Bronchial epithelial cell (primary cell): Measurements from ENCODE around the gene CAMTA1. TPM values are rescaled to one million over a fixed set of nuclear protein-coding genes. Genes with fewer than 3 reads are reported as not detected.

Source experiments
- DNase-seq: peaks from one replicate; pipeline ENCODE4 v3.0.0-alpha.2; 2010; ENCODE audit warnings: low read depth
- FAIRE-seq: peaks from 2 replicates; lab custom pipeline; 2011; peaks lifted over from hg19 to GRCh38; lab: Jason Lieb, UNC
- H3K27me3 ChIP-seq: 2 replicates; pipeline ENCODE4 v1.5.1; 2011; ENCODE audit warnings: low read length; ENCODE audit not compliant: control insufficient read depth, insufficient read depth
- H3K36me3 ChIP-seq: 2 replicates; pipeline ENCODE4 v1.5.1; 2011; ENCODE audit warnings: low read length; ENCODE audit not compliant: control insufficient read depth, insufficient read depth
- H3K4me3 ChIP-seq: 2 replicates; pipeline ENCODE4 v1.5.1; 2011; ENCODE audit warnings: mild to moderate bottlenecking, low read depth, low read length, control low read depth
- CTCF ChIP-seq: IDR thresholded peaks from 2 replicates; pipeline ENCODE4 v1.5.1; 2011; ENCODE audit warnings: mild to moderate bottlenecking, moderate library complexity, low read length, control low read depth, inconsistent platforms; ENCODE audit not compliant: insufficient read depth, severe bottlenecking
- total RNA-seq: library from RNA; depleted of rRNA; stranded (reverse); fragments of >200 nt; gene quantifications from 2 replicates; pipeline ENCODE4 v1.2.1, GENCODE V29; 2014

The CAMTA1 gene
- total RNA-seq, 1 donor from 2014 or later, result 68.2 TPM

DNA sequence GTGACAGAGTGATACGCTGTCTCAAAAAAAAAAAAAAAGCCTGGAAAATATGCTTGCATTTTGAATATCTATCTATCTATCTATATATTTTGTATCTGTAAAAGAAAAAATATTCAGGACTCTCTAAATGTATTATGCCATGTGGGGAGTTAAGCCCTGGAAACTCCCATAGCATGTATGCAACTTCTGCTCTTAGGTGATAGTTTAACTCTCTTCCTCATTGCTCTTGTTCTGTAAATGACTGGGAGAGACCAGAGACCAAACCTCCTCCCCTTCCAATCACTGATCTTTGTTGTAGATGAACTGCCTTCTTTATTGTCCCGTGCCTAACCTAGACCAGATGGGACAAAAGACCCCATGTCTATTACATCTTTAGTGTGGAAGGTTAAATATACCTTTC lies 37.6 kb upstream of the CAMTA1 start:
- H3K27me3 ChIP-seq, result peaks cover 4% of the 10 kb centered on the region
- FAIRE-seq (no peak), DNase-seq (no peak)
- no peak overlapping the region for H3K4me3 ChIP-seq
- no peak for TF ChIP-seq CTCF
- no peaks in the 10 kb centered on the region for H3K36me3 ChIP-seq

- no peak for TF ChIP-seq CTCF
- H3K27me3 ChIP-seq, result peaks cover 4% of the 10 kb centered on the region
- FAIRE-seq (no peak), DNase-seq (no peak)
- H3K36me3 ChIP-seq, result no peaks in the 10 kb centered on the region
- no peak overlapping the region for H3K4me3 ChIP-seq
Measured at GRCh38 chr1:6750490-6750889, 34.8 kb upstream of the CAMTA1 start.

- Histone ChIP-seq H3K27me3 (no peaks in the 10 kb centered on the region), H3K4me3 (no peak overlapping the region), H3K36me3 (no peaks in the 10 kb centered on the region)
- no peak for FAIRE-seq
- TF ChIP-seq CTCF, result no peak
- peak; percentile 71 for DNase-seq
Measured at GRCh38 chr1:6753320-6754140, 31.7 kb upstream of the CAMTA1 start.

- no peak for TF ChIP-seq CTCF
- no peak for FAIRE-seq
Measured at GRCh38 chr1:6756457-6756856, 28.8 kb upstream of the CAMTA1 start.

DNA sequence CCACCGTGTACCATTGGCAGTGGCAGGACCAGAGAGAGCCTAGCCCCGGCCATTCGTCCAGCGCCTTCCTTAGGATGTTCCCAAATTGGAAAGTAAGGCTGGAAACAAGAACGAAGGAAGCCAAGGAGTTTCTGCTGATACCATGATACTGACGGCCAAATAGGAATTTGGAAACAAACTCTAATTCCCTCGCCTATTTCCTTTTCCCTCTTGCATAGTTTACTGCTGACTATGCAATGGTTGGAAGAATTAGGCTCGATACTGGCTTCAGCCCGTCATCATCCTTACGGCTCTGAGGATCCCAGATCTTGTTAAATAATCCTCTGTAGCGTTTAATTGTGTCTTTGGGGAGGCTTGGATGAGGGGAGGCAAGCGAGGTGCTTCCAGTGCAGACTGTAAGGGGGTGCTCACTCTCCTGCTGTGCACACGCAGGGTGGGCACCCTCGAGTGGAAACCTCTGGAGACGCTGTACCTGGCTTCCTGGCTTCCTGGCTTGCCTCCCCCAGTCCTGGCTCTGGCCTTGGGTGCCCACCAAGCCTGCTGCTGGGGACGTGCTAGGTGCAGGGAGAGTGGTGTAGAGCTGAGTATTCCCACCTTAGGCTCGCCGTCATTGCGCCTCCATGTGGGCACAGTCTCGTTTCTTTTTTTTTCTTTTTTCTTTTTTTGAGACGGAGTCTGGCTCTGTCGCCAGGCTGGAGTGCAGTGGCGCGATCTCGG lies 27.4 kb upstream of the CAMTA1 start:
- Histone ChIP-seq H3K4me3 (no peak overlapping the region), H3K27me3 (no peaks in the 10 kb centered on the region), H3K36me3 (no peaks in the 10 kb centered on the region)
- no peak for TF ChIP-seq CTCF
- no peak for DNase-seq
- no peak for FAIRE-seq

More at GRCh38 chr1:6756457-6756856, 28.8 kb upstream of the CAMTA1 start:
- H3K36me3 ChIP-seq, result no peaks in the 10 kb centered on the region
- H3K4me3 ChIP-seq, result no peak overlapping the region
- no peaks in the 10 kb centered on the region for H3K27me3 ChIP-seq
- DNase-seq, result no peak
